Lung microvascular endothelial cell (primary cell): ENCODE measurements around the gene CHRDL1. TPM values are rescaled to one million over a fixed set of nuclear protein-coding genes. Genes with fewer than 3 reads are reported as not detected.
"Not testable (repeated sequence)": the region's sequence is repeated elsewhere in the genome, so short reads cannot be mapped to it uniquely, and the experiment has no call there.

Experiments used
- DNase-seq, 2 donors: peaks; one replicate each; pipeline versions ENCODE4 v3.0.0 to v3.0.0-alpha.2; 2010; ENCODE audit warnings: low read depth in 2 of 2
- total RNA-seq: library from RNA; depleted of rRNA; stranded (reverse); fragments of >200 nt; gene quantifications from 2 replicates; pipeline ENCODE4 v1.2.1, GENCODE V29; 2014

CHRDL1 gene
- total RNA-seq: not detected in 2 replicates

GRCh38 chrX:110795645-110796406, at the start of gene CHRDL1:
TSS of gene CHRDL1 (minus strand) at chrX:110795817. CDS start at chrX:110792181, 3,636 bp downstream.
- DNase-seq: no peak

DNA sequence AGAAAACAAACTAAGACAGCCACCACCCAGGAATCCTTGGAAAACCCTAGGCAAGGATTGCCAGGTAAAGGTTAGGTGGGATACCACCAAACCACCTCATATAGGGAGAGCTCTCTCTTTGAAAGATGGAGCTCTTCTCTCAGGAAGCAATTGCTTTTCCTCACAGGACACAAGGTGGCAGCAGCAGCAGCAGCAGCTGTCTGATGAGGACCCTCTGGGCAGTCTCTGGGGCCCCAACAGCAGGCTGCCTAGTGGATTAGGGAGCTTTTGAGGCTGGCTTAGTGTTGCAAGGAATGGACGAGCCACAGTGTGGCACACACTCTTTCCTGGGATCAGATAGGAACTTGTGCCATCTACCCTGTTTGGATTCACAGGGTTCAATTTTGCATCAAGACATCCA, 41.4 kb upstream of the CHRDL1 start:
- no peak for DNase-seq

DNA sequence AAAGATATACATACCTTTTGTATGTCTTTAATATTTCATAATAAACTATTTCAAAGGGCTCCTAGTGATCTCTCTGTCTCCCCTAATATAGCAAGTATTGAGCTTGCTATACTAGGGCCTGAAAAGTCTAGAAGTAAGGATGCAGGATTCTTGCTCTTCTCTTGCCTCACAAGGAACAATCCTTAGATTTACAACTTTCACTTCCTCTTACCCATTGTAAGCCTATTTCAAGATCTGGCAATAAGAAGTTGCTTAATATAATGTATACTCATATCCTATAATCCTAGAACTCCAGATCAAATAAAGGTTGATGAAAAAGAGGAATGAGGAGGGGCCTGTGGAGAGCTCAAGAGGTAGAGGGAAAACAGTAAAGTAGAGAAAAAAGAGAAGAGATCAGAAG, 40.8 kb upstream of the CHRDL1 start:
- no peak for DNase-seq

GRCh38 chrX:110836001-110836400, 40.4 kb upstream of the CHRDL1 start:
- no peak for DNase-seq

DNA sequence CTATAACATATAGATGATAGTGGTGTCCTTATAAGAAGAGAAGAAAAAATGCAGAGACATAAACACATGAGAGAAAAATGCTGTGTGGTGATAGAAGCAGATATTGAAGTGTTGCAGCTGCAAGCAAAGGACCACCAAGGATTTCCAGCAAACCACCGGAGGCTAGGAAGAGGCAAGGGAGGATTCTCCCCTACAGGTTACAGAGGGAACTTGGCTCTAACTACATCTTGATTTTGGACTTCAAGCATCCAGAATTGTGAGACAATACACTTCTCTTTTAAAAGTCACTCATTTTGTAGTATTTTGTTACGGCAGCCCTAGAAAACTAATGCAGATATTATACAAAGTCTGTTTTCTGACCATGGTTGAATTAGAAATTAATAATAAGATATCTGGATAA, 30.4 kb upstream of the CHRDL1 start:
- no peak for DNase-seq

GRCh38 chrX:110816543-110816942, 20.9 kb upstream of the CHRDL1 start:
- DNase-seq: not testable (repeated sequence)

GRCh38 chrX:110806145-110806544, 10.5 kb upstream of the CHRDL1 start:
- DNase-seq: no peak

DNA sequence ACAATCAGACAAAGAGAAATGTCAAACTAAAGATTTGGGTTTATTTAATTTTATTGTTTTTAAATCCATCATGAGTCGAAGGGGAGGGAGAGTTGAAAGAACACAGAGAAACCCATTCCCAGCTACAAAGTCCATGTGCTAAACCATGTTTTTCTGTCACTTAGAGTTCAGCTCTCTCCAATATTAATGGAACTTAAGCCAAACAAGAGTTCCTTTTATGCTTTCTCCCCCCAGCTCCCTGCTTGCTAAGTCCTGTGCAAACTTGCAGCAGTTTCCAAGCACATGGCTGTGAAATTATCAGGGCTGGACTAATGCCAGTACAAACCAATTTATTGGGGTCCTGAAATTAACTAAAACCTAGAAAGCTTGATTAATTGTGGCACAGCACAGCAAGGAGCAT, 9.7 kb upstream of the CHRDL1 start:
- no peak for DNase-seq

GRCh38 chrX:110804446-110804845, 8.8 kb upstream of the CHRDL1 start:
- DNase-seq: no peak

DNA sequence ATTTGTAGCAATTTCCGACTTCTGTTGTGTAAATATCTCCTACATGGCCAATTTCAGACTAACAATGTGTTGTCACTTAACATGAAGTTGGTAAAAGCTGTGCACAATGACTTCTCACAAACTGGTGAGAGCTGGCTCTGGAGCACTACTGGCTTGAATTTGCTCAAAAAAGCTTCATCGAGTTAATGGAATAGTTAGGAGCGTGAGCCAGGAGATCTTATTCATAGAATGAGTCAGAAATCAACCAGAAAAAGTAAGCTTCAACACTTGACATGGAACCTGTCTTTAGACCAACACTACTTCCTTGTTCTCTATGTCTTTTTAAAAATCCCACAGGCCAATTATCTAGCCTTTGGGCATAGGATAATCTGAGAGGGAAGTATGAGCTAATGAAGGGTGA, 7.9 kb upstream of the CHRDL1 start:
- DNase-seq: no peak

- no peak for DNase-seq
Measured at GRCh38 chrX:110796407-110796697, 735 bp upstream of the CHRDL1 start.

DNA sequence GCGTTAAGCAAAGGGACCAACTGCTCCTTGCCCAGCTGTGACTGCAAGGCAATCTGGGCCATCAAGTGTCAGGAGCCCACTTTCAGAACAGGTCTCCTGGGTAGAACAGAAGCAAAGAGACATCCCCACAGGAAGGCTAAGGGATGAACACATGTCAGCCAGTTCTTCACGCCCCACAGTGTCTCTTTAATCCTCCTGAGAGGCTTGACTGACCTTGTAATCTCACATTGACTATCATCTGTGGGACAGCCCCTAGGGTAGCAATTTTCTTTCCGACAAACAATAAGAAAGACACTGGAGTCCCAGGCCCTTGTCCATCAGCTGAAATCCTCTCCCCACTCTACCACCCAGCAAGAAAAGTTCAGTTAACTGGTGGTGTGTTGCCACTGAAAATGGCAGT, 1.0 kb downstream of the CHRDL1 start:
- DNase-seq: no peak

DNA sequence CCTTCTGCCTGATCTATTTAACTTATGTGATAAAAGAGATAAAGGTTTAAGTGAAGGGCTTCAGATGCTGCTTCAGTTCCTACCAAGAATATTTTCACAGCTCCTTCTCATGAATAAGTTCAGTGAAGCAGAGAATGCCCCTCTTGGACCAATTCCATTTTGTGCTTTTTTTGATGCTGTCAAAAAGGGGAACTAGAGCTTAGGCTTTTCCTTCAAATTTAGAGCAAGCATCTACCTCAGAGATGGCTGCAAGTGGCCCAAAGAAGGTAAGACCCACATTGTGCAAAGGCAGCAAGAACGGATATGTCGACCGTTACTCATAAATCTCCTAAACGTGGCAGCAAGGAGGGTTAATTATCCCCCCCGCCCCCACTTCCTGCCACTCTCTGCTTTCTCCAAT, 4.5 kb downstream of the CHRDL1 start:
- DNase-seq: no peak

GRCh38 chrX:110786486-110786885, 9.1 kb downstream of the CHRDL1 start:
- no peak for DNase-seq

- DNase-seq: no peak
Measured at GRCh38 chrX:110759785-110760184, 35.8 kb downstream of the CHRDL1 start.

- no peak for DNase-seq
Measured at GRCh38 chrX:110758781-110759422, 36.7 kb downstream of the CHRDL1 start.

DNA sequence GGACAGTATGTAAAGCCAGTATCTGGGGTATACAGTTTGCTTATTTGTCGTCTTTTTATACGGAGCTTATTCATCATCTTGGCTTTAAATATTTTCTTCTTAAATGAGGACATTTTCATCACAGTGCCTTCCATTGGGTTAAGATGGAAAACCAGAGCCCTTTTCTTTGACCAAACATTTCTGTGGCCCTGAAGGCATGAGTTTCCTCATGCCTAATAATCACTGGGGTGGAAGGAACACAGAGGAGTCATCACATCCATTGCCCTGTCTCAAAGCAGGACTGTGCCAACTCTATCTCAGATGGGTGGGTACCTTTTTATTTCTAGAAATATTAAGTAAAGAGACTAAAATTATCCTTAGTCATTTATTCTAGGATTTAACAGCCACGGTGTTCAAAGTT, 40.0 kb downstream of the CHRDL1 start:
- no peak for DNase-seq

DNA sequence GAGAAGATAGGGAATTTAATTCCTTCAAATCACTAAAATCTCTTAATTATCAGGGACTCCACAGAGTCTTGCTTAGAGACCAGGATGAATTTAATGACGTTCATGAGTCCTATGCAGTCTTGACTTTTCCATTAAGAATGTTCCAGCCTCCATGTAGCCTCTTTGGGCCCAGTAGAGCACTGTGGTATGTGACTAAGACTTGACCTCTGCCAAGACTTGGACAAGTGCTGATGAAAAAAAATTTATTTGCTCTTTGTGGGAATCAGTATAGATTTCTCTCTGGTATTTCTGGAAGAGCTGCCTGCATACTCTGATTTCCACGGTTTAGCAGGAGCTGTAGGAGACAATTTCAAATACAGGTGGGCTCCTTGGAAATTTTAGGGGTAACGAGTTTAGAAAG, 40.6 kb downstream of the CHRDL1 start:
- DNase-seq: no peak

DNA sequence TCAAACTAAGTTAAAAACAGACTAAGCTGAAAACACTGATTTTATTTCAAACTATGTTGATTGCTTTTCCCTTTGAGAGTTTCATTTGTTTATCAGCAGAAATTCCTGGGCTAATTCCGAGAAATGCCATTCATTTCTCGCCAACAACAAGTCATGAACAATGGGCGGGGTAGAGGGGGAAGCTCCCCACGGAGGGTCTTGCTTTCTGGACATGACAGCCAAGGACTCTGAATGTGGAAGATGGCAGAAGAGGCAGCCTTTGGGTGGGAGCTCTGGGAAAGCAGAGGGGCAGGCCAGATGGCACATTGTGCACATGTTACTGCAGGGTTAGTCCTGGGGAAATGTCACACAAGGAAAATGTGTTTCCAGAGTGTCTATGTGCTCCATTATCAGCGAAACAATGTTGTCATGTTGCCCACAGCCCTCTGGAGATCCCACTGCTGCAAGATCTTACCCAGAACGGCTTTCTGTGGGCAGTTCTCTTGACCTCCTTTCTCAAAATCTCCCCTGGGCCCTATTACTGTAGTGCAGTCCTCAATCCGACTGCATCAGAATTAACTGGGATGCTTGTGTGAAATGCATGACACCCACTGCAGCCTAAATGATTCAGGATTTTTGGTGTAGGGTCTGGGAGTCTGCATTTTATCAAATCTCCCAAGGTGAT, 45.0 kb downstream of the CHRDL1 start:
- no peak for DNase-seq

DNA sequence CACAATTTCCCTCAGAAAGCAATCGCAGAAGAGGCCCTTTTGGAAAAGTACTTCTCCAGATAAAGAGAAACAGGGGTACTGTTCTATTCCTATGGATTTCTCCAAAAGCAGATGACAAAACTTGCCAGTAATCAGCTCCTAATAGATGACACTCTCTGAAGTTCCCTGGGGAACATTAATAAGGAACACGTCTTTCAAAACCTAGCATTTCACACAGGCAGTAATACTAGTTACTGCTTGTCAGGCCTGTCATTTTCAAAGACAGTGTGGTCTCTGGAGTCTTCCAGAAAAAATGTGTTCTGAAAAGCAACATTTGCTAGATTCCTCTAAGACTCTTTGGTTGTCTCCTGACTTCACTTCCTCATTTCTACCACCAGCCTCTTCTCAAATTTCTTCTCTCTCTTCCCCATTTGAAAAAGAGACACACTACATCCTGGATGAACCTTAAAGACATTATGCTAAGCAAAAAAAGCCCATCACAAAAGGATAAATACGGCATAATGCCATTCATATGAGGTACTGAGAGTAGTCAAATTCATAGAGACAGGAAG, 47.3 kb downstream of the CHRDL1 start:
- no peak for DNase-seq

DNA sequence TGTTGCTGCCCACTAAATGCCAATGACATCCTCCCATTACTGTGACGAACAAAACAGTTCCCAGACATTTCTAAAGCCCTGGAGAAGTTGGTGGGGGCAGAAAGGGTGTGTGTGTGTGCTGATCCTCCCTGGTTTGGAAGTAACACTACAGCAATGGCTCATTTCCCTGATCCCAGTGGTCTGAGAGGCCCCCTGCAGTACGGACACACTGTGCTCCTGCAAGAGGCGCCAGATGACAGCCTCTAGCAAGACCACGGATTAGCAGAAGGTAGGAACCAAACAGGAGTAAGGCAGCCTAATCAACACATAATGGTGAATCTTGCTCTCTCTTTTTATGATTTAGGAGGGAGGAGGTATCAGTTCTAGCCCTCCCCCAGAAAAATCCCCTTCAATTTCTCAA, 49.6 kb downstream of the CHRDL1 start:
- no peak for DNase-seq

GRCh38 chrX:110745288-110745687, 50.3 kb downstream of the CHRDL1 start:
- DNase-seq: no peak
